Adrenal gland (tissue), 5 donors: Measurements from ENCODE around the gene PDLIM4.

ENCODE experiments used
- CTCF ChIP-seq, 6 experiments: fragments of 450-650 bp in 4 of 6; fragments of 200-600 bp in 2 of 6; sonication (generic) in 1 of 6; IDR thresholded peaks; 1 replicate in 5 of 6; 2 replicates in 1 of 6; pipeline versions ENCODE4 v1.5.1 to v1.8.0; 2016 to 2021; ENCODE audit warnings: antibody characterized with exemption in 6 of 6, mild to moderate bottlenecking in 2 of 6, moderate library complexity in 1 of 6
- POLR2A ChIP-seq, 2 donors: fragments of 450-650 bp; IDR thresholded peaks; one replicate each; pipeline ENCODE4 v1.6.1; 2017; ENCODE audit warnings: antibody characterized with exemption in 2 of 2, mild to moderate bottlenecking in 2 of 2, moderate library complexity in 1 of 2
- donor health status: DM: no; HTN: no; CAD: no.

DNA sequence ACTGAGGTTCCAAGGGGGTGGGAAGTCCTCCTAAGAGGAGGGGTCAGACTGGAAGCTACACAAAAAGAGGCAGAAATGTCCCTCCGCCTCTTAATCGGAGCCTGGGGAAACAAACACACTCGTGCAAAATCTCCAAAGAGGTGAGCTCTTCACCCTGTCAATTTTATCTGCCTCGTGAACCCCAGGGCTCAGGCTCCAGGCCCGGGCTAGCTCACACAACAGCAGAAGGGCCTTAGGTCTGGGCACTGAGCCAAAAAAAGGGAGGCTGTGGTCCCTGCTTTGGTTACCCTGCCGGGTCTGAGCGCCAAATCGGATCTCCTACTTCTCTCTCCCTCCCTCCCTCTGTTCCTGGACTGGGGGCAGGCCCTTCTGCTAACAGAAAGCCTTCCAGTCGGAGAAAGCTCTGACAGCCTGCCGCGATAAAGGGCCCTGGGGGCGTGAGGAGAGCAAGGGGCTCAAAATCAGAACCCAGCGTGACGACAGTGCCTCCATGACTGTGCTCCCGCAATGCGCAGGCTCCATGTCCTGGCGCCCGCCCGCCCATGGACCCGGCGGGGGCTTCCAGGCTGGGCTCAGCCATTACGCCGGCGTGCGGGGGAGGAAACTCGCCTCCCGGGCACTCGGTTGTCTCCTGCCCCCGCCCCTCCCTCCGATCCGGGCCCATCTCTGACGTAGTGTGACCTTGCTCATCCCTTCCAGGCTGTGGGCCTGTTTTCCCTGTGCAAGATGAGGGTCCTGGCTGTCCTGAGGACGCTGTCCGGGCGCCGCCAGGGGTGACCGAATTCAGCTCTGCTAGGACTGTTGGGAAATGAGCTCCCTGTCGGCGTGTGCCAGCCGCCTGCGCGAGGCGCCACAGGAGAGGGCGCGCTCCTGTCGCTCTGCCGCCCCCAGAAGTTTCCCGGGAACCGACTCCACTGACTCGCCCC lies 35.8 kb downstream of the PDLIM4 start:
- TF ChIP-seq POLR2A (IDR thresholded peaks at IDR 0.05) = peak; percentile 21 to 65
- TF ChIP-seq CTCF (IDR thresholded peaks at IDR 0.05) = peak in 2 of 6 experiments; percentile 0 to 3
